Choroid plexus epithelial cell (primary cell): Measurements from ENCODE around the gene AK9.
"Not testable (repeated sequence)": the region's sequence is repeated elsewhere in the genome, so short reads cannot be mapped to it uniquely, and the experiment has no call there.

Experiments used
- DNase-seq: peaks from one replicate; pipeline ENCODE4 v3.0.0-alpha.2; 2010; ENCODE audit warnings: low read depth
- H3K4me3 ChIP-seq: 2 replicates; pipeline ENCODE4 v1.5.1; 2011; ENCODE audit warnings: low read depth, mild to moderate bottlenecking, control low read depth, low read length, moderate library complexity
- TF ChIP-seq, protein P1 (sequence below): conservative IDR thresholded peaks from 2 replicates; pipeline ENCODE4 v1.5.1; 2011; ENCODE audit warnings: low read depth, mild to moderate bottlenecking, control low read depth, inconsistent platforms, low read length, moderate library complexity

AK9 gene

DNA sequence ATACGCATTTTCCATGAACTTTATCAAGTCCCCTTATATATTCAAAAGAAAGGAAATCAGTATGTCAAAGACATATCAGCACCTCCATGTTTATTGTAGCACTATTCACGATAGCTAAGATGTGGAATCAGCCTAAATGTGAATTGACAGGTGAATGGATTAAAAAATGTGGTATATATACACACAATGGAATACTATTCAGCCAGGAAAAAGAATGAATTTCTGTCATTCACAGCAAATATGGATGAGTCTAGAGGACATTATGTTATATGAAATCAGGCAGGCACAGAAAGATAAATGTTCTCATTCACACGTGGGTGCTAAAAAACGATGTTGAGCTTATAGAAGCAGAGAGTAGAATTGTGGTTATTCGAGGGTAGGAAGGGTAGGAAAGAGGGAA lies 5.4 kb upstream of the AK9 start:
- no peak overlapping the region for H3K4me3 ChIP-seq
- no peak for DNase-seq
- TF ChIP-seq, protein P1, sequence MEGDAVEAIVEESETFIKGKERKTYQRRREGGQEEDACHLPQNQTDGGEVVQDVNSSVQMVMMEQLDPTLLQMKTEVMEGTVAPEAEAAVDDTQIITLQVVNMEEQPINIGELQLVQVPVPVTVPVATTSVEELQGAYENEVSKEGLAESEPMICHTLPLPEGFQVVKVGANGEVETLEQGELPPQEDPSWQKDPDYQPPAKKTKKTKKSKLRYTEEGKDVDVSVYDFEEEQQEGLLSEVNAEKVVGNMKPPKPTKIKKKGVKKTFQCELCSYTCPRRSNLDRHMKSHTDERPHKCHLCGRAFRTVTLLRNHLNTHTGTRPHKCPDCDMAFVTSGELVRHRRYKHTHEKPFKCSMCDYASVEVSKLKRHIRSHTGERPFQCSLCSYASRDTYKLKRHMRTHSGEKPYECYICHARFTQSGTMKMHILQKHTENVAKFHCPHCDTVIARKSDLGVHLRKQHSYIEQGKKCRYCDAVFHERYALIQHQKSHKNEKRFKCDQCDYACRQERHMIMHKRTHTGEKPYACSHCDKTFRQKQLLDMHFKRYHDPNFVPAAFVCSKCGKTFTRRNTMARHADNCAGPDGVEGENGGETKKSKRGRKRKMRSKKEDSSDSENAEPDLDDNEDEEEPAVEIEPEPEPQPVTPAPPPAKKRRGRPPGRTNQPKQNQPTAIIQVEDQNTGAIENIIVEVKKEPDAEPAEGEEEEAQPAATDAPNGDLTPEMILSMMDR = no peak

DNA sequence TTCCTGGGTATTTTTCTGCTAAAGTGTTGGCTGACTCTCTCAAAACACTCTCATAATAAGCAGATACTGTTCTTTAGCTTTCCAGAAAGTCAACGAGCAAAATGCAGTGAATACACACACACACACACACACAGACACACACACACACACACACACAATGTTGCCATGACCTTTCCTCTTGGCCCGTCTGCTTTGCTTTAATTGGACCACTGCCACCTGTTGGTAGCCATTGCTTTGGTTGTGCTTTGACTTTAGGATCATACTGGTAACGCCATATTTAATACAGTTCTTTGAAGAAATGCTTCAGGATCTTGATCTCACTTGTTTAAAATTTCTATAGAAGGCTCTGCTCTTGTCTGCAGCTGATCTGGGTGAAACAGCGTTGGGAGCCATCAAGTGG lies 4.5 kb upstream of the AK9 start:
- DNase-seq = peak; percentile 53
- H3K4me3 ChIP-seq = no peak overlapping the region
- TF ChIP-seq, protein P1 = peak; percentile 28

DNA sequence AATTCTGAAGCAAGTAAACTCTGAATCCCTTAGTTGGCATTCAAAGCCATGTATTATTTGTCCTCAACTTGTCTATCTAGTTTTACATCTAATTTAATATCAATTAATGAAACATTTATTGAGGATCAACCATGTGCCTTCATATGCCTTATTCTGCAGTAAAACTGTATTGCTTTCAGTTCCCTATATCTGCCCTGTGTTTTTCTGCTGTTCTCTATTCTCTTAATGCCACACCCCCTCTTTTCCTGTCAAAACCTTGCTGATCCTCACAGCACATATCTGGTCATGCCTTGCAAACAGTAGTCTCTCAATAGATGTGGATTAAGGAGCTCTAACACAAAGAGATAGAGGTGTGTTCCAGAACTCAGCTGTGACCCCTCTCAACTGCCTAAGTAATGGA lies 2.1 kb upstream of the AK9 start:
- TF ChIP-seq, protein P1 = no peak
- DNase-seq = no peak
- no peak overlapping the region for H3K4me3 ChIP-seq

DNA sequence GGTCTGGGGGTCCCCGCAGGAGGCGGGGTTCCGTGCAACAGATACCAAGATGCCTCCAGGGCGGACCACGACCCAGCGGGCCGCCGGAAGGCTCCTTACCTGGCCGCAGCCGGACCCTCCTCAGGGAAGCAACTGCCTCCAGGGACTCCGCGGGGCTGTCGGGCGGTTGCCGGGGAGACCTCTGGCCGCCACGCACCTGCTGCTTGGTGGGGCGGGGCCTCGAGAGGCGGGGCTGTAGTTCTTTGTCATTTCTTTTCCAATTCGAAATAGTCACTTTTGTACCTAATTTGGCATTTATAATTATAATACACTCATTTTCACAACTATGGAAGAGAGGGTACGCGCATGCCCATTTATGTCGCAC lies 647 bp downstream of the AK9 start:
- TF ChIP-seq, protein P1 = no peak
- H3K4me3 ChIP-seq = peak overlapping the region; percentile 80
- DNase-seq = no peak

DNA sequence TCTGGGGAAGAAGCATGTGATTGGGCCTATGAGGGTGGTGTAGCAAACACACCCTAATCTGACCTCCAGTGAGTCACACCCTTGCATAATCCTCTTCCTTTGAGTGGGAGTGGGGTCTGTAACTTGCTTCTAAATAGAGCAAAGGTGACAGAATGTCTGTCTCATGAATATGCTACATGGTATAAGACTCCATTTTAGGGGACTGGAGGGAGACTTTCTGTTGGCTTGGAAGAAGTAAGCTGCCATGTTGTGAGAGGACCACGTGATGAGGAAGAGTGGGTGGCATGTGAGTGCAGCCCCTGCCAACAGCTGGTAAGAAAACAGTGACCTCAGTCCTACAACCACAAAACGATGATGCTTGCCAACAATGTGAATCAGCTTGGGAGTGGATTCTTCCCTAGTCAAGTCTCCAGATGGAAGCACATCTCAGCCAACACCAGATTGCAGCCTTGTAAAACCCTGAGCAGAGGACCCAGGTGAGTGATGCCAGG lies 3.7 kb downstream of the AK9 start:
- TF ChIP-seq, protein P1 = no peak
- H3K4me3 ChIP-seq = no peak overlapping the region
- peak; percentile 91 for DNase-seq

DNA sequence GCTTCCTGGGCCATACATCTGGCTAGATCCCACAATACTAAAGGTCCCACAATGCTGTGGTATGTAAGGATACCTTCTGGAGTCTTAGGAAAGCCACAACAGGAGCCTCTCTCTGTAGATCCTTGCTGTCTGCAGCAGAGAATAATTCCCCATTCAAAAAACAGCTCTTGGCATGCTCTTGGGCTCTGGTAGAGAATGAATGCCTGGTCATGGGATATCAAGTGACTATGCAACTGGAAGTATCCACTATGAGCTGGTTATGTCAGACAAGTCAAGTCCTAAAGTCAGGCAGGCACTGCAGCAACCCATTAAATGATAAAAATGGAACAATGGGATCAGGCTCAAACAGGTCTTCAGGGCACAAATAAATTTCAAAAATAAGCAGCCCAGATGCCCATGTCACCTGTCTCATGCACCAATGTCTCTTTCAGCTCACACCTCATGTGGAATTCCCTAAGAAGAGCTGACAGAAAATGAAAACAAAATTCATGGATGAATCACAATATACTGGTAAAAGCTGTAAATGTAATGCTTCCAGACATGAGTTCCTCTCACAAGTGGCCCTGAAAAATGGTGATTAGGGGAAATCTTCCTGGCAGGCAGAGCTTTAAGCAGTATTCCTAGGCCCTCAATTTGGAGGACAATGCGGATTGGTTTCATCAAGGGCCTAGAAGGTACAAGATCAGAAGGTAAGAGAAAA lies 4.3 kb downstream of the AK9 start:
- TF ChIP-seq, protein P1 = no peak
- no peak overlapping the region for H3K4me3 ChIP-seq
- peak; percentile 39 for DNase-seq

DNA sequence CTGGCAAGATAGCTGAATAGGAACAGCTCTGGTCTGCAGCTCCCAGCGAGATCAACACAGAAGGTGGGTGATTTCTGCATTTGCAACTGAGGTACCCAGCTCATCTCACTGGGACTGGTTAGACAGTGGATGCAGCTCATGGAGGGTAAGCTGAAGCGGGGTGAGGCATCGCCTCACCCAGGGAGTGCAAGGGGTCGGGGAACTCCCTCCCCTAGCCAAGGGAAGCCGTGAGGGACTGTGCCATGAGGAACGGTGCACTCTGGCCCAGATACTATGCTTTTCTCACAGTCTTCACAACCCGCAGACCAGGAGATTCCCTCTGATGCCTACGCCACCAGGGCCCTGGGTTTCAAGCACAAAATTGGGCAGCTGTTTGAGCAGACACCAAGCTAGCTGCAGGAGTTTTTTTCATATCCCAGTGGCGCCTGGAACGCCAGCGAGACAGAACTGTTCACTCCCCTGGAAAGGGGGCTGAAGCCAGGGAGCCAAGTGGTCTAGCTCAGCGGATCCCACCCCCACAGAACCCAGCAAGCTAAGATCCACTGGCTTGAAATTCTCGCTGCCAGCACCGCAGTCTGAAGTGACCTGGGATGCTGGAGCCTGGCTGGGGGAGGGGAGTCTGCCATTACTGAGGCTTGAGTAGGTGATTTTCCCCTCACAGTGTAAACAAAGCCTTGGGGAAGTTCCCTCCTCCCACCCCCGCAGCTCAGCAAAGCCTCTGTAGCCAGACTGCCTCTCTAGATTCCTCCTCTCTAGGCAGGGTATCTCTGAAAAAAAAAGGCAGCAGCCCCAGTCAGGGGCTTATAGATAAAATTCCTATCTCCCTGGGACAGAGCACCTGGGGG lies 12.1 kb downstream of the AK9 start:
- not testable (repeated sequence) for DNase-seq, H3K4me3 ChIP-seq
